Sigmoid colon (tissue), 4 donors: ENCODE measurements around the gene DNER.

ENCODE experiments used
- CTCF ChIP-seq, 4 experiments: fragments of 450-650 bp in 3 of 4; fragments of 200-600 bp in 1 of 4; IDR thresholded peaks; one replicate each; pipeline ENCODE4 v1.5.1; 2016 to 2019; ENCODE audit warnings: antibody characterized with exemption in 4 of 4, mild to moderate bottlenecking in 3 of 4, moderate library complexity in 2 of 4
- EP300 ChIP-seq, 4 donors: sonication (generic); formaldehyde crosslinking; IDR thresholded peaks; one replicate each; pipeline ENCODE4 v1.6.1; 2017; ENCODE audit warnings: antibody characterized with exemption in 4 of 4
- POLR2A ChIP-seq, 2 donors: fragments of 450-650 bp; IDR thresholded peaks; one replicate each; pipeline ENCODE4 v1.6.1; 2016; ENCODE audit warnings: antibody characterized with exemption in 2 of 2, mild to moderate bottlenecking in 2 of 2, moderate library complexity in 2 of 2
- POLR2AphosphoS5 ChIP-seq, 4 donors: sonication (generic); formaldehyde crosslinking; IDR thresholded peaks; one replicate each; pipeline ENCODE4 v1.6.1; 2017; ENCODE audit warnings: antibody characterized with exemption in 4 of 4

GRCh38 chr2:229371086-229371485 lies 343.3 kb downstream of the DNER start:
- TF ChIP-seq CTCF (IDR thresholded peaks at IDR 0.05) (no peak), EP300 (IDR thresholded peaks at IDR 0.05) (no peak), POLR2A (IDR thresholded peaks at IDR 0.05) (no peak), POLR2AphosphoS5 (IDR thresholded peaks at IDR 0.05) (no peak)
